Esophagus squamous epithelium (tissue), 5 donors: ENCODE measurements around the gene PCNP. TPM values are rescaled to one million over a fixed set of nuclear protein-coding genes. Genes with fewer than 3 reads are reported as not detected.

ENCODE experiments used
- DNase-seq: peaks from one replicate; lab custom pipeline; 2025; lab: John Stamatoyannopoulos, UW
- H3K27ac ChIP-seq, 4 donors: fragments of 200-600 bp; sonication (generic); one replicate each; pipeline ENCODE4 v1.5.1; 2016 to 2019; ENCODE audit warnings: mild to moderate bottlenecking in 1 of 4
- H3K27me3 ChIP-seq, 4 donors: fragments of 200-600 bp; sonication (generic); 1 replicate in 3 of 4; 2 replicates in 1 of 4; pipeline versions ENCODE4 v1.5.1 to v1.6.0; 2017 to 2021; ENCODE audit warnings: antibody characterized with exemption in 1 of 4
- H3K36me3 ChIP-seq, 3 donors: fragments of 200-600 bp; sonication (generic); one replicate each; pipeline ENCODE4 v1.5.1; 2016 to 2019
- H3K4me1 ChIP-seq, 3 donors: fragments of 200-600 bp; sonication (generic); one replicate each; pipeline ENCODE4 v1.5.1; 2017 to 2019
- H3K4me3 ChIP-seq, 4 donors: fragments of 200-600 bp; sonication (generic); 1 replicate in 3 of 4; 2 replicates in 1 of 4; pipeline ENCODE4 v1.5.1; 2016 to 2019; ENCODE audit warnings: mild to moderate bottlenecking in 2 of 4, moderate library complexity in 1 of 4
- H3K9me3 ChIP-seq, 3 donors: fragments of 200-600 bp; sonication (generic); one replicate each; pipeline ENCODE4 v1.5.1; 2016 to 2019
- POLR2A ChIP-seq, 4 donors: fragments of 450-650 bp; IDR thresholded peaks; one replicate each; pipeline ENCODE4 v1.6.1; 2017; ENCODE audit warnings: antibody characterized with exemption in 4 of 4, mild to moderate bottlenecking in 4 of 4, moderate library complexity in 3 of 4
- WGBS, 2 donors: methylation state at CpG; one replicate each; pipeline ENCODE4 v1.1.5; 2018; 5-methylcytosine and 5-hydroxymethylcytosine counted together
- intact Hi-C: fragments of 100-400 bp; cut with DNase I; formaldehyde crosslinking; loops from one replicate; pipeline ENCODE4 v1.15.0; 2022
- total RNA-seq, 4 donors: library from RNA; depleted of rRNA; stranded (reverse); fragments of >200 nt; gene quantifications; one replicate each; pipeline ENCODE4 v1.1.0, GENCODE V29; 2016
- TF ChIP-seq, protein P1 (sequence below), 6 experiments: fragments of 450-650 bp in 4 of 6; fragments of 200-600 bp in 2 of 6; sonication (generic) in 2 of 6; IDR thresholded peaks; one replicate each; pipeline ENCODE4 v1.5.1; 2016 to 2019; ENCODE audit warnings: antibody characterized with exemption in 6 of 6, mild to moderate bottlenecking in 4 of 6, moderate library complexity in 4 of 6
- donor health status: DM: yes; HTN: yes; CAD: no.

PCNP gene
- total RNA-seq, 4 donors from 2014 or later: 36.2 to 106 (median 56.9) TPM

DNA sequence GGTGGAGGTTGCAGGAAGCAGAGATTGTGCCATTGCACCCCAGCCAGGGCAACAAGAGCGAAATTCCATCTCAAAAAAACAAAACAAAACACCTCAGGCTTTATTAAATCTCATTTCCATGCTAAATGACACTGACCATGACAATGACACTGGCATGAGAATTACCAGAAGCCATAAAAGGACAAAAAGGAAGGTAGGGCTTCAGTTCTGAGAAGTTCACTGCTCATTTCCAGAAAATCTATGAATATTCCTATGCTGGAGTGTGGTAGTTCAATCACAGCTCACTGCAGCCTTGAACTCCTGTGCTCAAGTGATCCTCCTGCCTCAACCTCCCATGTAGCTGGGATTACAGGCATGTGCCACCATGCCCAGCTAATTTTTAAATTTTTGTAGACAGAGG is 44.7 kb downstream of the PCNP start:
- H3K36me3 ChIP-seq: no peaks in the 10 kb centered on the region
- TF ChIP-seq, protein P1, sequence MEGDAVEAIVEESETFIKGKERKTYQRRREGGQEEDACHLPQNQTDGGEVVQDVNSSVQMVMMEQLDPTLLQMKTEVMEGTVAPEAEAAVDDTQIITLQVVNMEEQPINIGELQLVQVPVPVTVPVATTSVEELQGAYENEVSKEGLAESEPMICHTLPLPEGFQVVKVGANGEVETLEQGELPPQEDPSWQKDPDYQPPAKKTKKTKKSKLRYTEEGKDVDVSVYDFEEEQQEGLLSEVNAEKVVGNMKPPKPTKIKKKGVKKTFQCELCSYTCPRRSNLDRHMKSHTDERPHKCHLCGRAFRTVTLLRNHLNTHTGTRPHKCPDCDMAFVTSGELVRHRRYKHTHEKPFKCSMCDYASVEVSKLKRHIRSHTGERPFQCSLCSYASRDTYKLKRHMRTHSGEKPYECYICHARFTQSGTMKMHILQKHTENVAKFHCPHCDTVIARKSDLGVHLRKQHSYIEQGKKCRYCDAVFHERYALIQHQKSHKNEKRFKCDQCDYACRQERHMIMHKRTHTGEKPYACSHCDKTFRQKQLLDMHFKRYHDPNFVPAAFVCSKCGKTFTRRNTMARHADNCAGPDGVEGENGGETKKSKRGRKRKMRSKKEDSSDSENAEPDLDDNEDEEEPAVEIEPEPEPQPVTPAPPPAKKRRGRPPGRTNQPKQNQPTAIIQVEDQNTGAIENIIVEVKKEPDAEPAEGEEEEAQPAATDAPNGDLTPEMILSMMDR (IDR thresholded peaks at IDR 0.05): no peak
- no peak for TF ChIP-seq POLR2A (IDR thresholded peaks at IDR 0.05)
- intact Hi-C loops: no loop called here
- H3K9me3 ChIP-seq: no peaks in the 10 kb centered on the region
- H3K4me1 ChIP-seq: no peaks in the 10 kb centered on the region
- 20 to 100% methylated on average over 1 of the region's 1 CpG for WGBS, 2 donors
- no peak for DNase-seq
- no peaks in the 10 kb centered on the region for H3K27me3 ChIP-seq
- no peak overlapping the region for H3K27ac ChIP-seq
- H3K4me3 ChIP-seq: no peak overlapping the region

DNA sequence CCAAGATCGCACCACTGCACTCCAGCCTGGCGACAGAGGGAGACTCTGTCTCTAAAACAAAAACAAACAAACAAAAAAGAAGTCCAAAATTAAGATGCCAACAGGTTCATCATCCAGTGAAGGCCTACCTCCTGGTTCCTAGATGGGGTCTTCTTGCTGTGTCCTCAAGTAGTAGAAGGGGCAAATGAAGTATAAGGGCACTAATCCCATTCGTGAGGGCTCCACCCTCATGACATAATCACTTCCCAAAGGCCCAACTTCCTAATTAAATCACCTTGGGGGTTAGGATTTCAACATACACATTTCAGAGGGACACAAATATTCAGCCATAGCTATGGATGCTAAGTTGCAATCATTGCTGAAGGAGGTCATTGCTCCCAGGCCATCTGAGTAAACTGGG is 45.8 kb downstream of the PCNP start:
- no peak overlapping the region for H3K4me3 ChIP-seq
- H3K4me1 ChIP-seq: no peaks in the 10 kb centered on the region
- no peaks in the 10 kb centered on the region for H3K9me3 ChIP-seq
- no peak for DNase-seq
- no peaks in the 10 kb centered on the region for H3K27me3 ChIP-seq
- 86 to 89% methylated on average over 3 of the region's 3 CpGs for WGBS, 2 donors
- intact Hi-C loops: no loop called here
- no peaks in the 10 kb centered on the region for H3K36me3 ChIP-seq
- no peak for TF ChIP-seq POLR2A (IDR thresholded peaks at IDR 0.05)
- TF ChIP-seq, protein P1 (IDR thresholded peaks at IDR 0.05): no peak
- no peak overlapping the region for H3K27ac ChIP-seq

DNA sequence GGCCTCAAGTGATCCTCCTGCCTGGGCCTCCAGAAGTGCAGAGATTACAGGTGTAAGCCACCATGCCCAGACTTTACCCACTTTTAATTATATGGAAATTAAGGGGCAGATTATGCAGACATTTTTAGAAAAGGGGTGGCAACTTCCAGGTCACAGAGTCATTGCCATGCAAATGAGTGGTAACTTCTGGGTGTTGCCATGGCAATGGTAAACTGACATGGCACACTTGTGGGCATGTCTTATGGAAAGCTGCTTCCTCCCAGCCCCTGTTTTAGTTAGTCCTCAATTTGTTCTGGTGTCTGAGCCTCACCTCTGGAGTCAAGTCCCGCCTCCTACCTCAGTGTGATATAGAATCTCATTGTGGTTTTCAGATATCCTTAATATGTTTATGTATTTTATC is 49.7 kb downstream of the PCNP start:
- Histone ChIP-seq H3K36me3 (no peaks in the 10 kb centered on the region), H3K27me3 (no peaks in the 10 kb centered on the region), H3K4me3 (no peak overlapping the region), H3K9me3 (no peaks in the 10 kb centered on the region), H3K4me1 (no peaks in the 10 kb centered on the region), H3K27ac (no peak overlapping the region)
- no peak for TF ChIP-seq POLR2A (IDR thresholded peaks at IDR 0.05)
- TF ChIP-seq, protein P1 (IDR thresholded peaks at IDR 0.05): no peak
- DNase-seq: no peak
- intact Hi-C loops: no loop called here
- 85 to 100% methylated on average over 1 of the region's 1 CpG for WGBS, 2 donors

DNA sequence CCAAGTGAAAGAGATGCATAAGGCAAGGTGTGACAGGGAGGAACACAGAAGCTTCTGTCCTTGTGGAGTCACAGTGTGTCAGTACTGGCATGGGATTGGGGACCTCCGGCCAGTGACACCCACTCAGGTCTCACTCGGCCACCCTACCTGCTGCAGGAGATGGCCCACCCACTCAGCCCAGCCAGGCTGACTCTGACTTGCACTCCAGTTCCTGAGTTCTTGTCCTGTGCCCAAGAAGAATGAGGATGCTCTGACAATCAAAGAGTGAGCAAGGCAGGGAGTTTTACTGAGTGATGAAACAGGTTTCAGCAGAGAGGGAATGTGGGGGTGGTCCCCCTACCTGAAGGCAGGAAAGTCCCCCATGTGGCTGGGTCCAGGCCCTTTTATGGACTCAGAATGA is 50.9 kb downstream of the PCNP start:
- WGBS, 2 donors: 69 to 84% methylated on average over 2 of the region's 2 CpGs
- no peak for DNase-seq
- H3K27ac ChIP-seq: no peak overlapping the region
- H3K4me1 ChIP-seq: no peaks in the 10 kb centered on the region
- H3K4me3 ChIP-seq: no peak overlapping the region
- H3K9me3 ChIP-seq: no peaks in the 10 kb centered on the region
- H3K36me3 ChIP-seq: no peaks in the 10 kb centered on the region
- H3K27me3 ChIP-seq: no peaks in the 10 kb centered on the region
- TF ChIP-seq, protein P1 (IDR thresholded peaks at IDR 0.05): no peak
- TF ChIP-seq POLR2A (IDR thresholded peaks at IDR 0.05): no peak
- intact Hi-C loops: no loop called here

DNA sequence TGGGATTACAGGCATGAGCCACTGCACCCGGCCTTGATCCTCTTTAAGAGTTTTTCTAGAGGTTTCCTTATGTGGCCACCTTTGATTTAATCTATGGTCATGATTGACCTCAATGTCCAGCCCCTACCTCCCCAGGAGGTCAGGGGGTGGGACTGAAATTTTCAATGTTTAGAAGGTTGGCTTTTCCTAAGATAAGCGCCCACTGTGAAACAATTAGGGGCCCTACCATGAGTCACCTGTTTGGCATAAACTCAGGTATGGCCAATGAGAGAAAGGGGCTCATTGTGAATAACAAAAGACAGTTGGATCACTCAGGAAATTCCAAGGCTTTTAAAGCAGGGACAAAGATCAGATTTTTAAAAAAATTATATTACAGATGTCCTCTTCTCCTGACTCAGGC is 51.9 kb downstream of the PCNP start:
- Histone ChIP-seq H3K27me3 (no peaks in the 10 kb centered on the region), H3K9me3 (no peaks in the 10 kb centered on the region), H3K36me3 (no peaks in the 10 kb centered on the region), H3K4me1 (no peaks in the 10 kb centered on the region), H3K4me3 (no peak overlapping the region), H3K27ac (no peak overlapping the region)
- WGBS, 2 donors: 78 to 80% methylated on average over 1 to 2 of the region's 2 CpGs
- no peak for DNase-seq
- TF ChIP-seq, protein P1 (IDR thresholded peaks at IDR 0.05): no peak
- intact Hi-C loops: no loop called here
